Thymus (tissue), 11 donors: ENCODE results near the gene ESD. TPM values are rescaled to one million over a fixed set of nuclear protein-coding genes. Genes with fewer than 3 reads are reported as not detected.
"Not testable (repeated sequence)": the region's sequence is repeated elsewhere in the genome, so short reads cannot be mapped to it uniquely, and the experiment has no call there.

Experiments used
- DNase-seq, 9 donors: peaks; one replicate each; pipeline ENCODE4 v3.0.0-alpha.2; 2013; ENCODE audit warnings: low spot score in 9 of 9, low read depth in 6 of 9, missing footprints in 1 of 9
- H3K27ac ChIP-seq, 2 donors: one replicate each; pipeline ENCODE4 v1.5.1; 2013; ENCODE audit warnings: control low read depth in 1 of 2, low read depth in 1 of 2, low read length in 1 of 2, mild to moderate bottlenecking in 1 of 2, moderate library complexity in 1 of 2
- H3K27me3 ChIP-seq, 2 donors: one replicate each; pipeline ENCODE4 v1.5.1; 2013; ENCODE audit warnings: low read length in 1 of 2; ENCODE audit not compliant: control insufficient read depth in 2 of 2, insufficient read depth in 1 of 2
- H3K36me3 ChIP-seq, 2 donors: one replicate each; pipeline ENCODE4 v1.5.1; 2013; ENCODE audit warnings: low read length in 1 of 2, mild to moderate bottlenecking in 1 of 2, moderate library complexity in 1 of 2; ENCODE audit not compliant: control insufficient read depth in 2 of 2, insufficient read depth in 2 of 2
- H3K4me1 ChIP-seq, 2 donors: one replicate each; pipeline ENCODE4 v1.5.1; 2013; ENCODE audit warnings: low read length in 2 of 2; ENCODE audit not compliant: control insufficient read depth in 2 of 2, insufficient read depth in 2 of 2
- H3K4me3 ChIP-seq, 2 donors: one replicate each; pipeline ENCODE4 v1.5.1; 2013; ENCODE audit warnings: low read length in 2 of 2, control low read depth in 1 of 2, mild to moderate bottlenecking in 1 of 2
- H3K9me3 ChIP-seq, 2 donors: one replicate each; pipeline ENCODE4 v1.5.1; 2013; ENCODE audit warnings: low read length in 1 of 2, mild to moderate bottlenecking in 1 of 2; ENCODE audit not compliant: control insufficient read depth in 2 of 2, insufficient read depth in 1 of 2
- WGBS: extraction: QIAGEN DNeasy Blood & Tissue Kit; methylation state at CpG from one replicate; pipeline ENCODE4 v1.1.7; 2013; 5-methylcytosine and 5-hydroxymethylcytosine counted together
- polyA plus RNA-seq: library from polyadenylated mRNA; stranded (reverse); fragments of 200-250 nt; gene quantifications from one replicate; pipeline ENCODE4 v1.2.3, GENCODE V29; 2013
- total RNA-seq: library from RNA; stranded (reverse); fragments of 120-200 nt; gene quantifications from one replicate; pipeline ENCODE4 v1.2.4, GENCODE V29; 2013
- donor health status: healthy.

The ESD gene
- total and polyA plus RNA-seq, 2 donors, result 119 to 187 TPM

- H3K4me1 ChIP-seq, result peaks cover 0 to 3% of the 10 kb centered on the region in 2 donors
- H3K9me3 ChIP-seq, result no peaks in the 10 kb centered on the region
- WGBS, result 94% methylated on average over 3 of the region's 3 CpGs
- H3K36me3 ChIP-seq, result peaks cover 0 to 2% of the 10 kb centered on the region in 2 donors
- no peak overlapping the region for H3K27ac ChIP-seq
- H3K4me3 ChIP-seq, result no peak overlapping the region
- no peak for DNase-seq
- H3K27me3 ChIP-seq, result no peaks in the 10 kb centered on the region
Observed at GRCh38 chr13:46757640-46758039, 39.3 kb downstream of the ESD start.

GRCh38 chr13:46756977-46757376, 40.0 kb downstream of the ESD start:
- 83% methylated on average over 4 of the region's 4 CpGs for WGBS

GRCh38 chr13:46755508-46755907, 41.5 kb downstream of the ESD start:
- not testable (repeated sequence) for H3K9me3 ChIP-seq, H3K4me1 ChIP-seq, DNase-seq, H3K36me3 ChIP-seq, H3K27me3 ChIP-seq, H3K4me3 ChIP-seq, H3K27ac ChIP-seq
- WGBS, result 60% methylated on average over 1 of the region's 5 CpGs

More at GRCh38 chr13:46756977-46757376, 40.0 kb downstream of the ESD start:
- Histone ChIP-seq H3K4me1 (peaks cover 0 to 7% of the 10 kb centered on the region in 2 donors), H3K4me3 (no peak overlapping the region), H3K27me3 (no peaks in the 10 kb centered on the region), H3K27ac (no peak overlapping the region), H3K36me3 (peaks cover 0 to 2% of the 10 kb centered on the region in 2 donors), H3K9me3 (no peaks in the 10 kb centered on the region)
- no peak for DNase-seq

- DNase-seq, result no peak
- H3K4me3 ChIP-seq, result no peak overlapping the region
- no peaks in the 10 kb centered on the region for H3K27me3 ChIP-seq
- H3K9me3 ChIP-seq, result no peaks in the 10 kb centered on the region
- H3K27ac ChIP-seq, result no peak overlapping the region
- peaks cover 0 to 5% of the 10 kb centered on the region in 2 donors for H3K4me1 ChIP-seq
- H3K36me3 ChIP-seq, result peaks cover 4 to 14% of the 10 kb centered on the region in 2 donors
Observed at GRCh38 chr13:46754812-46755211, 42.1 kb downstream of the ESD start.

GRCh38 chr13:46753917-46754316, 43.0 kb downstream of the ESD start:
- 94% methylated on average over 6 of the region's 6 CpGs for WGBS
- Histone ChIP-seq H3K9me3 (no peaks in the 10 kb centered on the region), H3K4me1 (peaks cover 0 to 3% of the 10 kb centered on the region in 2 donors), H3K4me3 (no peak overlapping the region), H3K36me3 (peaks cover 7 to 16% of the 10 kb centered on the region in 2 donors), H3K27ac (no peak overlapping the region), H3K27me3 (no peaks in the 10 kb centered on the region)
- DNase-seq, result no peak

- no peak for DNase-seq
- H3K27me3 ChIP-seq, result no peaks in the 10 kb centered on the region
- H3K36me3 ChIP-seq, result peaks cover 11 to 21% of the 10 kb centered on the region in 2 donors
Observed at GRCh38 chr13:46753137-46753536, 43.8 kb downstream of the ESD start.

GRCh38 chr13:46751811-46752635, 44.9 kb downstream of the ESD start:
- peak overlapping the region in 1 of 2 donors; percentile 3 for H3K27ac ChIP-seq
- DNase-seq, result peak in 8 of 9 donors; percentile 6 to 60 (median 24)

More at GRCh38 chr13:46753137-46753536, 43.8 kb downstream of the ESD start:
- 96% methylated on average over 5 of the region's 5 CpGs for WGBS
- no peaks in the 10 kb centered on the region for H3K9me3 ChIP-seq
- H3K4me3 ChIP-seq, result no peak overlapping the region
- H3K4me1 ChIP-seq, result peaks cover 0 to 3% of the 10 kb centered on the region in 2 donors
- H3K27ac ChIP-seq, result no peak overlapping the region

GRCh38 chr13:46749951-46750350, 47.0 kb downstream of the ESD start:
- 97% methylated on average over 2 of the region's 2 CpGs for WGBS
- Histone ChIP-seq H3K9me3 (no peaks in the 10 kb centered on the region), H3K4me3 (no peak overlapping the region), H3K4me1 (peaks cover 0 to 3% of the 10 kb centered on the region in 2 donors), H3K36me3 (peaks cover 27 to 41% of the 10 kb centered on the region in 2 donors), H3K27ac (no peak overlapping the region), H3K27me3 (no peaks in the 10 kb centered on the region)
- no peak for DNase-seq

More at GRCh38 chr13:46751811-46752635, 44.9 kb downstream of the ESD start:
- Histone ChIP-seq H3K9me3 (no peaks in the 10 kb centered on the region), H3K4me1 (peaks cover 0 to 3% of the 10 kb centered on the region in 2 donors), H3K27me3 (no peaks in the 10 kb centered on the region), H3K4me3 (no peak overlapping the region), H3K36me3 (peaks cover 15 to 25% of the 10 kb centered on the region in 2 donors)
- 22% methylated on average over 7 of the region's 7 CpGs for WGBS

GRCh38 chr13:46748300-46748699, 48.7 kb downstream of the ESD start:
- WGBS, result 71% methylated on average over 4 of the region's 4 CpGs
- H3K27me3 ChIP-seq, result no peaks in the 10 kb centered on the region

More at GRCh38 chr13:46748300-46748699, 48.7 kb downstream of the ESD start:
- H3K4me1 ChIP-seq, result peaks cover 0 to 3% of the 10 kb centered on the region in 2 donors
- DNase-seq, result no peak
- no peak overlapping the region for H3K4me3 ChIP-seq
- peaks cover 33 to 55% of the 10 kb centered on the region in 2 donors for H3K36me3 ChIP-seq
- H3K27ac ChIP-seq, result no peak overlapping the region
- H3K9me3 ChIP-seq, result no peaks in the 10 kb centered on the region
